VCaP (cell line): ENCODE measurements around the gene AMT.

Experiments used
- H3K27ac ChIP-seq: fragments of 450-650 bp; 2 replicates; pipeline ENCODE4 v1.5.1; 2017
- TF ChIP-seq, protein P1 (sequence below): fragments of 450-650 bp; conservative IDR thresholded peaks from 2 replicates; pipeline ENCODE4 v1.5.1; 2017; ENCODE audit warnings: mild to moderate bottlenecking, moderate library complexity

The AMT gene

DNA sequence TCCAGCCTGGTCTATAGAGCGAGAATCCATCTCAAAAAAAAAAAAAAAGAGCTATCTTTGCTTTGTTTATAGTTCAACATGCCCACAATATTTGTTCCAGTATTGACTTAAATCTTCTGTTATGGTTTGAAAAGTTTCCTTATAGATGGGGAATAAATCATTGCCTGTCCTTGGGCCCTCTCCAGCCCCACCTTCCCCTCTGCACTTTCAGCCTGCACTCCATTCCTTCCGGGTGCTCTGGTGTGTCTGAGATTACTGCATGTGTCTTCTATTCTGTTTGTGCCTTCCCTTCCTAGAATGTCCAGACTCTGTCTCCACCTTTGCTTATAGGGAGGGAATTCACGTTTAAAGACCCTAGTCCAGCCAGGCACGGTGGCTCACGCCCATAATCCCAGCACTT is 38.9 kb downstream of the AMT start:
- TF ChIP-seq, protein P1, sequence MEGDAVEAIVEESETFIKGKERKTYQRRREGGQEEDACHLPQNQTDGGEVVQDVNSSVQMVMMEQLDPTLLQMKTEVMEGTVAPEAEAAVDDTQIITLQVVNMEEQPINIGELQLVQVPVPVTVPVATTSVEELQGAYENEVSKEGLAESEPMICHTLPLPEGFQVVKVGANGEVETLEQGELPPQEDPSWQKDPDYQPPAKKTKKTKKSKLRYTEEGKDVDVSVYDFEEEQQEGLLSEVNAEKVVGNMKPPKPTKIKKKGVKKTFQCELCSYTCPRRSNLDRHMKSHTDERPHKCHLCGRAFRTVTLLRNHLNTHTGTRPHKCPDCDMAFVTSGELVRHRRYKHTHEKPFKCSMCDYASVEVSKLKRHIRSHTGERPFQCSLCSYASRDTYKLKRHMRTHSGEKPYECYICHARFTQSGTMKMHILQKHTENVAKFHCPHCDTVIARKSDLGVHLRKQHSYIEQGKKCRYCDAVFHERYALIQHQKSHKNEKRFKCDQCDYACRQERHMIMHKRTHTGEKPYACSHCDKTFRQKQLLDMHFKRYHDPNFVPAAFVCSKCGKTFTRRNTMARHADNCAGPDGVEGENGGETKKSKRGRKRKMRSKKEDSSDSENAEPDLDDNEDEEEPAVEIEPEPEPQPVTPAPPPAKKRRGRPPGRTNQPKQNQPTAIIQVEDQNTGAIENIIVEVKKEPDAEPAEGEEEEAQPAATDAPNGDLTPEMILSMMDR, result no peak
- no peak overlapping the region for H3K27ac ChIP-seq

DNA sequence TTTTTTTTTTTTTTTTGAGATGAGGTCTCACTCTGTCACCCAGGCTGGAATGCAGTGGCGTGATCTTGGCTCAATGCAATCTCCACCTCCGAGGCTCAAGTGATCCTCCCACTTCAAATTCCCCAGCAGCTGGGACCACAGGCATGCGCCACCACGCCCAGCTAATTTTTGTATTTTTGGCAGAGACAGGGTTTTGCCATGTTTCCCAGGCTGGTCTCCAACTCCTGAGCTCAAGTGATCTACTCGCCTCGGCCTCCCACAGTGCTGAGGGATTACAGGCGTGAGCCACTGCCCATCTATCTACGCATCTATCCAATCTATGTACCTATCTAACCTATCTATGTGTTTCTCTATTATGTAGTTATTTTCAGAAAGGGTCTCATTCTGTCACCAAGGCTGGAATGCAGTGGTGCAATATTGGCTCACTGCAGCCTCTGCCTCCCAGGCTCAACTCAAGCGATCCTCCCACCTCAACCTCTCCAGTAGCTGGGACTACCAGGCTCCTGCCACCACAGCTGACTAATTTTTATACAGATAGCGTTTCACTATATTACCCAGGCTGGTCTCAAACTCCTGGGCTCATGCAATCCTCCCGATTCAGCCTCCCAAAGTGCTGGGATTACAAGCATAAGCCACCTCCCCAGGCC is 43.9 kb downstream of the AMT start:
- no peak overlapping the region for H3K27ac ChIP-seq

DNA sequence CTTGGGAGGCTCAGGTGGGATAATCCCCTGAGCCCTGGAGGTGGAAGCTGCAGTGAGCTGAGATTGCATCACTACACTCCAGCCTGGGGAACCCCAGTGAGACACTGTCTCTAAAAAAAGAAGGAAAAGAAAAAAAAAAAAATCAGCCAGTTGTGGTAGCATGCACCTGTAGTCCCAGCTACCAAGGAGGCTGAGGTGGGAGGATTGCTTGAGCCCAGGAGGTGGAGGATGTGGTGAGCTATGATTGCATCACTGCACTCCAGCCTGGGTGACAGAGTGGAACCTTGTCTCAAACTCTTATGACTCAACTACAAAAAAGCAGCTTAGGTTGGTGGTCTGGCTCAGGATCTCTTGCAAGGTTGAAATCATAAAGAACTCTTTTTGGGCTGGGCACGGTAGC is 44.8 kb downstream of the AMT start:
- TF ChIP-seq, protein P1, result no peak
- no peak overlapping the region for H3K27ac ChIP-seq

More for the DNA sequence above, 43.9 kb downstream of the AMT start:
- TF ChIP-seq, protein P1, result no peak

DNA sequence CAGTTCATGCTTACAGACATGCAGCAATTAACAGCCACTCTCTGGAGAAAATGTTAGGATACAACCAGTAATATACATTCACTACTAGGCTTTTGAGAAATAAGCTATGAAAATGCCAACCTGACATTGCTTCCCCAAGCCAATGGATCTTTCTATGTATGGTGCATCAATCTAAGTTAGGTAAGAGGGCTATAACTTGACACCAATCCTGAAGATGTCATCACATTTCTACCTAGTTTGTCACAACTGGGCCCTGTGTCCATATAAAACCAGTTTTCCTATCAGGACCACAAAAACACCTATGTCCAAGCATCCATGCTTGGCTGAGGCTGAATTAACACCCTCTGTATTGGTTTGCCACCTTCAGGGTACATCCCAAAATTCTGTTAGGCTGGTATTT is 50.3 kb downstream of the AMT start:
- TF ChIP-seq, protein P1, result no peak

DNA sequence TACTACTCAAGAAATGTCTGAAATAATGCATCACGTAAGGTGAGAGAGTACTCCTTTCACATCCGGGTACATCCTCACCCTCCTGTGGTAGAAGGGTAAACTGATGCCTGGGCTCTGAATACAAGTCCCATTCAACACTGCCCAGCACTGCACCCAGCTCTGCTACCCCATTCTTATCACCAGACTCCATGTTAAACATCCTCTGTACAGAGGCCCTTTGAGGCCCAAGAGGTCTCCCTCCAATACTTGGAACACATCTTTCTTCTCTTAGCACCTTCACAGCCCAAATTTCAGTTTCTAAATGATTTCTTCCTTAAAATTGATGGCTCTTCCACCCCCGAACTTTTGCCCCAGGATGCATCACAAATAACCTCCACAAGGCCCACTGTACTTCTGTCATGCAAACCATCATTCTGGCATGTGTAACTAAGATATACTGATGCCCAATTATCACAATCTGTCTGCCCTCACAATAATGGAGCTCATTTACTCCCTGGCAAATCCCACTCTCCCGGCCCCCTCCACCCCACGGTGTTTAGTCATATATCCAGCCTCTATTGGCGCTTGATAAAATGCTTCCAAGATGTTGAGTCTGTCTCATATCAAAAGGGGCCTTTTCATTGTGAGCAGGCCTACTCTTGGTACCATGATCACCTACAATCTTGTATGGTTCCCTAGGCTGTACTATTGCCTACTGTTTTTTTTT is 51.5 kb downstream of the AMT start:
- TF ChIP-seq, protein P1, result no peak
- H3K27ac ChIP-seq, result no peak overlapping the region

More for the DNA sequence above, 50.3 kb downstream of the AMT start:
- H3K27ac ChIP-seq, result no peak overlapping the region
